ENCODE measurements around the gene RIC1.

- TF ChIP-seq SP1 (IDR thresholded peaks at IDR 0.05) (no peak), BHLHE40 (IDR thresholded peaks at IDR 0.05; ENCODE audit: borderline replicate concordance) (no peak), ZNF384 (IDR thresholded peaks at IDR 0.05) (no peak), SUZ12 (IDR thresholded peaks at IDR 0.05) (no peak), FOXM1 (IDR thresholded peaks at IDR 0.05; ENCODE audit: borderline replicate concordance) (no peak), TARDBP (IDR thresholded peaks at IDR 0.05) (no peak), L3MBTL2 (conservative IDR thresholded peaks at IDR 0.05) (no peak), ARNT (IDR thresholded peaks at IDR 0.05) (no peak), HDGF (IDR thresholded peaks at IDR 0.05; ENCODE audit: borderline replicate concordance) (no peak), FOXA1 (IDR thresholded peaks at IDR 0.05) (no peak), ELF4 (IDR thresholded peaks at IDR 0.05) (no peak), PKNOX1 (IDR thresholded peaks at IDR 0.05) (no peak)
Measured at GRCh38 chr9:5815461-5815860, 186.6 kb downstream of the RIC1 start.

Measured in HEK293T (cell line).